ENCODE results near the gene KLF2. TPM values are rescaled to one million over a fixed set of nuclear protein-coding genes. Genes with fewer than 3 reads are reported as not detected.
A peak's percentile ranks its signal among the peaks of the same experiment; 100 is the strongest.

Gene KLF2
- total and polyA plus RNA-seq, 2 donors (not counting 1 experiment from before 2014, with no cell fraction given): 242 to 3,965 TPM

DNA sequence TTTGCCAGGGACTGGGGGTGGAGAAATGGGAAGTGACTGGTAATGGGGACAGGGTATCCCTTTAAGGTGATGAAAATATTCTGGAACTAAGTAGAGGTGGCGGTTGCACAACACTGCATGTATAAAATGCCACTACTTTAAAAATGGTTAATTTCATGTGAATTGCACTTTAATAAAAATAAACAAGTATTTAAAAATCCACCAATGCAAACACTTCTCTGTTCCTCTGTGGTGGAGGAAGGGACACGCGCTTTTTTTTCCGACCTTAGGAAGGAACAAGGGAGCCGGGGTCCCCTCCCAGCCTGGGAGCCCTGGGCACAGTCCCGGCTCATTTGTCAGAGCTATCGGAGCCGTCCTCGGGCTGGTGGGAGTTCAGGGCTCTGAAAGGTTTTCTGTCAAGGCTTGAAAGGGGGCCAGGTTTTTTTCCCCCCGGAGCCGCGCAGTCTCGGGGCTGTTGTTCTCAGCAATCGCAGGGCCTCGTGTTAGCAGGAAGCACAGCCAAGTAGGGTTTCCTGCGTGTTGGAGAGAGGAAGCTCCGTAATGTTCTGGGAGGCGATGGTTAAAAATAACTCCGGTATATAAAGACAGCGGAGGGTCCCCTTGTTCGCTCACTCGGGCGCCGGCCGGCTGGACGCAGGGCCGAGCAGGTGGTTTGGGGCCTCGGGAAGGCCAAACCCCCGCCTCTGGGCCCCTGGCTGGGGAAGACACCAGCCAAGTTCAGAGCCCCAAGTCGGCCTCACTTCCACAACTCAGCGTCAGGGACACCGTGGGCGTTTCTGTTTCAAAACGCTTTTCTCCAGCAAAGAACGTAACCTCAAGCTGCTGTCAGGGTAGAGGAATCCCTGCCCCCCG, 41.2 kb upstream of the KLF2 start:
- DNase-seq: peak; percentile 66
- Histone ChIP-seq H3K9me3 (ENCODE audit: control extremely low read depth in 1 of 3, control insufficient read depth in 2 of 3, insufficient read depth in 1 of 3, low read length in 2 of 3) (no peaks in the 10 kb centered on the region), H3K27ac (ENCODE audit: low read length in 2 of 2) (peak overlapping the region; percentile 51 to 73), H3K4me3 (ENCODE audit: control extremely low read depth in 1 of 5, extremely low read depth in 1 of 5, insufficient read depth in 1 of 5, low read depth in 2 of 5, low read length in 4 of 5) (peak overlapping the region; percentile 9 to 68 (median 30)), H4K20me1 (ENCODE audit: control insufficient read depth, insufficient read depth, low read length, poor library complexity, severe bottlenecking) (no peaks in the 10 kb centered on the region), H3K79me2 (ENCODE audit: control insufficient read depth, insufficient read depth, low read length) (no peaks in the 10 kb centered on the region), H3K36me3 (replicated peaks in 1 of 2; ENCODE audit: control extremely low read depth in 1 of 2, control insufficient read depth in 1 of 2, extremely low read depth in 1 of 2, insufficient read depth in 2 of 2, low read length in 1 of 2) (no peaks in the 10 kb centered on the region), H3K4me1 (ENCODE audit: control insufficient read depth in 2 of 2, insufficient read depth in 2 of 2, low read length in 2 of 2) (peaks cover 37 to 45% of the 10 kb centered on the region in 2 donors), H3K9ac (ENCODE audit: low read length) (peak overlapping the region; percentile 67), H3K27me3 (replicated peaks in 1 of 4; ENCODE audit: control extremely low read depth in 1 of 4, control insufficient read depth in 3 of 4, insufficient read depth in 4 of 4, low read length in 3 of 4) (no peaks in the 10 kb centered on the region), H3K4me2 (replicated peaks; ENCODE audit: low read depth, low read length, poor library complexity, severe bottlenecking) (peak overlapping the region; percentile 85), H2AFZ (ENCODE audit: insufficient read depth, low read depth, low read length, poor library complexity, severe bottlenecking) (peak overlapping the region; percentile 93)
- peak overlapping the region; percentile 82 for H3K27ac Mint-ChIP-seq
- H3K4me3 Mint-ChIP-seq: peak overlapping the region; percentile 77
- H3K4me1 Mint-ChIP-seq: peaks cover 51% of the 10 kb centered on the region
- ChIA-PET POLR2A (interaction anchor here (0.6 to 1.3 kb wide), 7 partner anchors 12 to 112 kb away, joined by 3 to 6 read pairs (median 3); no protein-coding TSS in a partner anchor), CTCF (interaction anchor here (0.5 to 1.2 kb wide), 4 partner anchors 14 to 46 kb away, joined by 3 to 4 read pairs (median 4); no protein-coding TSS in a partner anchor)
- intact Hi-C loops (cut with micrococcal nuclease): loop anchor here (2.0 to 5.0 kb wide), 2 partner anchors 21 to 36 kb away; no protein-coding TSS in a partner anchor
- H3K27me3 Mint-ChIP-seq: no peaks in the 10 kb centered on the region
- H3K9me3 Mint-ChIP-seq (ENCODE audit: insufficient read depth): no peaks in the 10 kb centered on the region
- ATAC-seq (ENCODE audit: low read depth): peak; percentile 69
- 2% methylated on average over 34 of the region's 36 CpGs for WGBS (ENCODE audit: insufficient coverage)
- no peak for TF ChIP-seq EZH2 (IDR thresholded peaks at IDR 0.05; ENCODE audit: borderline replicate concordance, insufficient read depth, low read depth, low read length, poor library complexity, severe bottlenecking)
- TF ChIP-seq, protein P1, sequence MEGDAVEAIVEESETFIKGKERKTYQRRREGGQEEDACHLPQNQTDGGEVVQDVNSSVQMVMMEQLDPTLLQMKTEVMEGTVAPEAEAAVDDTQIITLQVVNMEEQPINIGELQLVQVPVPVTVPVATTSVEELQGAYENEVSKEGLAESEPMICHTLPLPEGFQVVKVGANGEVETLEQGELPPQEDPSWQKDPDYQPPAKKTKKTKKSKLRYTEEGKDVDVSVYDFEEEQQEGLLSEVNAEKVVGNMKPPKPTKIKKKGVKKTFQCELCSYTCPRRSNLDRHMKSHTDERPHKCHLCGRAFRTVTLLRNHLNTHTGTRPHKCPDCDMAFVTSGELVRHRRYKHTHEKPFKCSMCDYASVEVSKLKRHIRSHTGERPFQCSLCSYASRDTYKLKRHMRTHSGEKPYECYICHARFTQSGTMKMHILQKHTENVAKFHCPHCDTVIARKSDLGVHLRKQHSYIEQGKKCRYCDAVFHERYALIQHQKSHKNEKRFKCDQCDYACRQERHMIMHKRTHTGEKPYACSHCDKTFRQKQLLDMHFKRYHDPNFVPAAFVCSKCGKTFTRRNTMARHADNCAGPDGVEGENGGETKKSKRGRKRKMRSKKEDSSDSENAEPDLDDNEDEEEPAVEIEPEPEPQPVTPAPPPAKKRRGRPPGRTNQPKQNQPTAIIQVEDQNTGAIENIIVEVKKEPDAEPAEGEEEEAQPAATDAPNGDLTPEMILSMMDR (IDR thresholded peaks at IDR 0.05): no peak

Data from B cell (primary cell).